ENCODE data around the gene KIRREL3.

GRCh38 chr11:126740846-126741245 lies 259.7 kb downstream of the KIRREL3 start:
- TF ChIP-seq, protein P1, sequence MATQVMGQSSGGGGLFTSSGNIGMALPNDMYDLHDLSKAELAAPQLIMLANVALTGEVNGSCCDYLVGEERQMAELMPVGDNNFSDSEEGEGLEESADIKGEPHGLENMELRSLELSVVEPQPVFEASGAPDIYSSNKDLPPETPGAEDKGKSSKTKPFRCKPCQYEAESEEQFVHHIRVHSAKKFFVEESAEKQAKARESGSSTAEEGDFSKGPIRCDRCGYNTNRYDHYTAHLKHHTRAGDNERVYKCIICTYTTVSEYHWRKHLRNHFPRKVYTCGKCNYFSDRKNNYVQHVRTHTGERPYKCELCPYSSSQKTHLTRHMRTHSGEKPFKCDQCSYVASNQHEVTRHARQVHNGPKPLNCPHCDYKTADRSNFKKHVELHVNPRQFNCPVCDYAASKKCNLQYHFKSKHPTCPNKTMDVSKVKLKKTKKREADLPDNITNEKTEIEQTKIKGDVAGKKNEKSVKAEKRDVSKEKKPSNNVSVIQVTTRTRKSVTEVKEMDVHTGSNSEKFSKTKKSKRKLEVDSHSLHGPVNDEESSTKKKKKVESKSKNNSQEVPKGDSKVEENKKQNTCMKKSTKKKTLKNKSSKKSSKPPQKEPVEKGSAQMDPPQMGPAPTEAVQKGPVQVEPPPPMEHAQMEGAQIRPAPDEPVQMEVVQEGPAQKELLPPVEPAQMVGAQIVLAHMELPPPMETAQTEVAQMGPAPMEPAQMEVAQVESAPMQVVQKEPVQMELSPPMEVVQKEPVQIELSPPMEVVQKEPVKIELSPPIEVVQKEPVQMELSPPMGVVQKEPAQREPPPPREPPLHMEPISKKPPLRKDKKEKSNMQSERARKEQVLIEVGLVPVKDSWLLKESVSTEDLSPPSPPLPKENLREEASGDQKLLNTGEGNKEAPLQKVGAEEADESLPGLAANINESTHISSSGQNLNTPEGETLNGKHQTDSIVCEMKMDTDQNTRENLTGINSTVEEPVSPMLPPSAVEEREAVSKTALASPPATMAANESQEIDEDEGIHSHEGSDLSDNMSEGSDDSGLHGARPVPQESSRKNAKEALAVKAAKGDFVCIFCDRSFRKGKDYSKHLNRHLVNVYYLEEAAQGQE (IDR thresholded peaks at IDR 0.05): no peak
- TF ChIP-seq, protein P2, sequence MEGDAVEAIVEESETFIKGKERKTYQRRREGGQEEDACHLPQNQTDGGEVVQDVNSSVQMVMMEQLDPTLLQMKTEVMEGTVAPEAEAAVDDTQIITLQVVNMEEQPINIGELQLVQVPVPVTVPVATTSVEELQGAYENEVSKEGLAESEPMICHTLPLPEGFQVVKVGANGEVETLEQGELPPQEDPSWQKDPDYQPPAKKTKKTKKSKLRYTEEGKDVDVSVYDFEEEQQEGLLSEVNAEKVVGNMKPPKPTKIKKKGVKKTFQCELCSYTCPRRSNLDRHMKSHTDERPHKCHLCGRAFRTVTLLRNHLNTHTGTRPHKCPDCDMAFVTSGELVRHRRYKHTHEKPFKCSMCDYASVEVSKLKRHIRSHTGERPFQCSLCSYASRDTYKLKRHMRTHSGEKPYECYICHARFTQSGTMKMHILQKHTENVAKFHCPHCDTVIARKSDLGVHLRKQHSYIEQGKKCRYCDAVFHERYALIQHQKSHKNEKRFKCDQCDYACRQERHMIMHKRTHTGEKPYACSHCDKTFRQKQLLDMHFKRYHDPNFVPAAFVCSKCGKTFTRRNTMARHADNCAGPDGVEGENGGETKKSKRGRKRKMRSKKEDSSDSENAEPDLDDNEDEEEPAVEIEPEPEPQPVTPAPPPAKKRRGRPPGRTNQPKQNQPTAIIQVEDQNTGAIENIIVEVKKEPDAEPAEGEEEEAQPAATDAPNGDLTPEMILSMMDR (IDR thresholded peaks at IDR 0.05): no peak
- no peak for TF ChIP-seq POLR2A (IDR thresholded peaks at IDR 0.05; ENCODE audit: low read length)
- TF ChIP-seq SREBF2 (IDR thresholded peaks at IDR 0.05): no peak
- TF ChIP-seq, protein P3, sequence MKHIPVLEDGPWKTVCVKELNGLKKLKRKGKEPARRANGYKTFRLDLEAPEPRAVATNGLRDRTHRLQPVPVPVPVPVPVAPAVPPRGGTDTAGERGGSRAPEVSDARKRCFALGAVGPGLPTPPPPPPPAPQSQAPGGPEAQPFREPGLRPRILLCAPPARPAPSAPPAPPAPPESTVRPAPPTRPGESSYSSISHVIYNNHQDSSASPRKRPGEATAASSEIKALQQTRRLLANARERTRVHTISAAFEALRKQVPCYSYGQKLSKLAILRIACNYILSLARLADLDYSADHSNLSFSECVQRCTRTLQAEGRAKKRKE (CRISPR knock-in tag; IDR thresholded peaks at IDR 0.05; ENCODE audit: low read depth): no peak
- TF ChIP-seq, protein P4, sequence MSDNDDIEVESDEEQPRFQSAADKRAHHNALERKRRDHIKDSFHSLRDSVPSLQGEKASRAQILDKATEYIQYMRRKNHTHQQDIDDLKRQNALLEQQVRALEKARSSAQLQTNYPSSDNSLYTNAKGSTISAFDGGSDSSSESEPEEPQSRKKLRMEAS (IDR thresholded peaks at IDR 0.05): no peak
- no peak for TF ChIP-seq HDAC2 (IDR thresholded peaks at IDR 0.05)
- no peak for TF ChIP-seq ESRRA (IDR thresholded peaks at IDR 0.05; ENCODE audit: borderline replicate concordance, low read length)
- TF ChIP-seq EP300 (IDR thresholded peaks at IDR 0.05): no peak
- no peak for TF ChIP-seq CBX2 (IDR thresholded peaks at IDR 0.05; ENCODE audit: borderline replicate concordance, low read depth)

Data from A549 (cell line).